ENCODE data around the gene DDX51. TPM values are rescaled to one million over a fixed set of nuclear protein-coding genes. Genes with fewer than 3 reads are reported as not detected.

Gene DDX51
- total and polyA plus RNA-seq, 2 of the 13 experiments (the other 11 are each of a cell fraction or from before 2014, with no cell fraction given) = 10.1 TPM

DNA sequence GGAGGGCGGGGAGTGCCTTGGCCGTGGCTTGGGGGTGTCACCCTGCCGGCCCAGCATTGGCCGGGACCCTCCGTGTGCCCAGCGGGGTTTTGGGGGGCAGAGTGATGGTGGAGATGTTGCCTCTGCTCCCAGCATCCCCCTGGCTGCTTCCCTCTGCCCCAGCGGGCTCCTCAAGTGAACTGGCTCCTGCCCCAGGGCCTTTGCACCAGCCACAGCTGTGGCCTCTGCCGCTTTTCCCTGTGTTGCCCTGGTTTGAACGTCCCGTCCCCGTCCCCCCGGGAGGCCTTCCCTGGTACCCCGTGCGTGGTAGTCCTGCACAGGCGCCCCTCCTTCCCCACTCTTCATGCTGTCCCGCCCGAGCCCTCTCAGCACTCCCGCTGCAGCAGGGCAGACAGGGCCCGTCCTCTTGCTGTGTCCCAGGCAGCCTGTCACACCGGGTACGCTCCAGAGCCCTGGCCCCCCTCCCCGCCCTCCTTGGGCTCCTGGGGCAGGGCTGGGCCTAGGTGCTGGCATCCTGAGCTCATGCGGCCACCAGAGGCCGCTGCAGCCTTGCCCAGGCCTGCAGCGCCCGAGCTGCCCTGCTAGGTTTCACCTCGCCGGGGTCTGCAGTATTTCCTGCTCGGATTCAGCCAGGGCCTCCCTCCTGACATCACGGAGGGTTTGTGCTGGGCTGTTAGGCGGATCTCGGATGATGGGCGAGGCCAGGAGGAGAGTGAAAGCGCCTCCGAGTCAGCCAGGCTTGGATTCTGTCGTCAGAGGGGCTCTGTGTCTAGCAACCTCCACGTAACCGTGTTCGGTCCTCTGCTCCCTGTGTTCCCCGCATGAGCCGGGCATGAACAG, 9.6 kb upstream of the DDX51 start (continued):
- no peak for TF ChIP-seq REPIN1 (CRISPR knock-in tag; IDR thresholded peaks at IDR 0.05; ENCODE audit: borderline replicate concordance, low read depth)
- no peak for TF ChIP-seq HNRNPK (IDR thresholded peaks at IDR 0.05; ENCODE audit: low read depth, low read length, poor library complexity, severe bottlenecking)
- TF ChIP-seq MTF2 (CRISPR knock-in tag; IDR thresholded peaks at IDR 0.05; ENCODE audit: borderline replicate concordance) = 0 out of 2 replicates have a peak, but pooled peaks have one; percentile 67
- TF ChIP-seq KDM5B (CRISPR knock-in tag; IDR thresholded peaks at IDR 0.05; ENCODE audit: borderline replicate concordance) = peak; percentile 56; the same call in 1 of the 2 replicates
- no peak for TF ChIP-seq ZNF784 (CRISPR knock-in tag; IDR thresholded peaks at IDR 0.05; ENCODE audit: borderline replicate concordance)
- peak; percentile 63 for TF ChIP-seq KDM2A (CRISPR knock-in tag; IDR thresholded peaks at IDR 0.05; ENCODE audit: borderline replicate concordance, low read depth)
- TF ChIP-seq GATAD2A (CRISPR knock-in tag; IDR thresholded peaks at IDR 0.05) = 0 out of 2 replicates have a peak, but pooled peaks have one; percentile 11
- no peak for TF ChIP-seq ZMYM4 (CRISPR knock-in tag; IDR thresholded peaks at IDR 0.05)
- no peak for TF ChIP-seq FOXJ3 (CRISPR knock-in tag; IDR thresholded peaks at IDR 0.05; ENCODE audit: borderline replicate concordance)

DNA sequence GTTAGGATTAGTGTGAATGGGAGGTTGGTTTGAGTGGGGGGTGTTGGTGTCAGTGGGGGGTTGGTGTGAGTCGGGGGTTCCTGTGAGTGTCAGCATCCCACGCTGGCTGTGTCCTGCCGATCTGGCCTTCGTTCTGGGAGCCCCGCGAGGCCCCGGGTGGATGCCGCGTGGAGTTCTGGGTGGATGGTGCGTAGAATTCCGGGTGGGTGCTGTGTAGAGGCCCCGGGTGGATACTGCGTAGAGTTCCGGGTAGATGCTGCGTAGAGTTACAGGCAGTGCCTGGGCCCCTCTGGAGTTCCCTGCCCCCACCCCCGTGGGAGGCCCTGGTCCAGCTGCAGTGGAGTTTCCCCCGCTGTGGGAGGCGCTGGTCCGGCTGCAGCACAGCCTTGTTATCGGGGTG, 8.8 kb upstream of the DDX51 start:
- BruUV-seq (replicated peaks) = no TSS peak
- Histone ChIP-seq H3K27ac (ENCODE audit: extremely low read length, insufficient read depth, low read length) (no peak overlapping the region), H3K4me2 (ENCODE audit: low read depth, low read length) (no peak overlapping the region), H3K79me2 (ENCODE audit: insufficient read depth, low read length) (no peaks in the 10 kb centered on the region), H3K9ac (ENCODE audit: insufficient read depth, low read depth, low read length) (no peak overlapping the region), H2AFZ (ENCODE audit: low read length) (no peak overlapping the region), H3K27me3 (ENCODE audit: control insufficient read depth in 1 of 2, insufficient read depth in 2 of 2, low read length in 2 of 2) (no peaks in the 10 kb centered on the region), H3K36me3 (replicated peaks in 1 of 2; ENCODE audit: control insufficient read depth in 1 of 2, insufficient read depth in 2 of 2, low read length in 2 of 2) (peaks cover 0 to 2% of the 10 kb centered on the region in 2 experiments; a peak in 2 of 5 replicates), H4K20me1 (ENCODE audit: insufficient read depth, low read length) (peaks cover 3% of the 10 kb centered on the region; the same call in 1 of the 2 replicates), H3K9me3 (ENCODE audit: low read length) (no peaks in the 10 kb centered on the region), H3K4me1 (ENCODE audit: insufficient read depth, low read length) (peaks cover 14% of the 10 kb centered on the region), H3K4me3 (replicated peaks in 1 of 3; ENCODE audit: insufficient read depth in 1 of 3, low read depth in 2 of 3, low read length in 3 of 3) (no peak overlapping the region)
- 91% methylated on average over 16 of the region's 20 CpGs for WGBS (ENCODE audit: low lambda C conversion rate)
- no peak for DNase-seq (ENCODE audit: low spot score)
- intact Hi-C loops (cut with micrococcal nuclease; ENCODE audit: unreplicated experiment) = no loop called here
- POLR2A ChIA-PET = no interaction called here
- no peak for FAIRE-seq
- ATAC-seq = no peak
- CTCF ChIA-PET (ENCODE audit: low intra/inter-chr PET ratio, low total read pairs) = interaction anchor here (1.8 to 3.3 kb wide), 2 partner anchors 66 to 189 kb away, joined by 10 to 31 read pairs; no protein-coding TSS in a partner anchor
- in situ Hi-C loops (cut with HindIII; ENCODE audit: extremely low pct_ligation_motif_present, low pct_unique_long_range_greater_than_20kb) = no loop called here
- TF ChIP-seq ZNF496 (CRISPR knock-in tag; IDR thresholded peaks at IDR 0.05; ENCODE audit: insufficient replicate concordance) (no peak), RXRB (CRISPR knock-in tag; IDR thresholded peaks at IDR 0.05; ENCODE audit: borderline replicate concordance) (no peak), THAP8 (CRISPR knock-in tag; IDR thresholded peaks at IDR 0.05; ENCODE audit: borderline replicate concordance) (no peak), GABPA (IDR thresholded peaks at IDR 0.05; ENCODE audit: low read depth, low read length) (no peak), GABPA (CRISPR knock-in tag; IDR thresholded peaks at IDR 0.05; ENCODE audit: low read depth) (no peak), ZNF431 (CRISPR knock-in tag; IDR thresholded peaks at IDR 0.05; ENCODE audit: borderline replicate concordance, low read depth) (no peak), NR2F1 (CRISPR knock-in tag; IDR thresholded peaks at IDR 0.05) (no peak), ZNF720 (CRISPR knock-in tag; IDR thresholded peaks at IDR 0.05) (no peak), NFIC (IDR thresholded peaks at IDR 0.05; ENCODE audit: low read length) (no peak)
- TF ChIP-seq, protein P1, sequence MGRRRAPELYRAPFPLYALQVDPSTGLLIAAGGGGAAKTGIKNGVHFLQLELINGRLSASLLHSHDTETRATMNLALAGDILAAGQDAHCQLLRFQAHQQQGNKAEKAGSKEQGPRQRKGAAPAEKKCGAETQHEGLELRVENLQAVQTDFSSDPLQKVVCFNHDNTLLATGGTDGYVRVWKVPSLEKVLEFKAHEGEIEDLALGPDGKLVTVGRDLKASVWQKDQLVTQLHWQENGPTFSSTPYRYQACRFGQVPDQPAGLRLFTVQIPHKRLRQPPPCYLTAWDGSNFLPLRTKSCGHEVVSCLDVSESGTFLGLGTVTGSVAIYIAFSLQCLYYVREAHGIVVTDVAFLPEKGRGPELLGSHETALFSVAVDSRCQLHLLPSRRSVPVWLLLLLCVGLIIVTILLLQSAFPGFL (CRISPR knock-in tag; IDR thresholded peaks at IDR 0.05) = no peak
